ENCODE results near the gene TAMALIN. TPM values are rescaled to one million over a fixed set of nuclear protein-coding genes. Genes with fewer than 3 reads are reported as not detected.

The TAMALIN gene
- total RNA-seq, 1 donor: 4.7 TPM

DNA sequence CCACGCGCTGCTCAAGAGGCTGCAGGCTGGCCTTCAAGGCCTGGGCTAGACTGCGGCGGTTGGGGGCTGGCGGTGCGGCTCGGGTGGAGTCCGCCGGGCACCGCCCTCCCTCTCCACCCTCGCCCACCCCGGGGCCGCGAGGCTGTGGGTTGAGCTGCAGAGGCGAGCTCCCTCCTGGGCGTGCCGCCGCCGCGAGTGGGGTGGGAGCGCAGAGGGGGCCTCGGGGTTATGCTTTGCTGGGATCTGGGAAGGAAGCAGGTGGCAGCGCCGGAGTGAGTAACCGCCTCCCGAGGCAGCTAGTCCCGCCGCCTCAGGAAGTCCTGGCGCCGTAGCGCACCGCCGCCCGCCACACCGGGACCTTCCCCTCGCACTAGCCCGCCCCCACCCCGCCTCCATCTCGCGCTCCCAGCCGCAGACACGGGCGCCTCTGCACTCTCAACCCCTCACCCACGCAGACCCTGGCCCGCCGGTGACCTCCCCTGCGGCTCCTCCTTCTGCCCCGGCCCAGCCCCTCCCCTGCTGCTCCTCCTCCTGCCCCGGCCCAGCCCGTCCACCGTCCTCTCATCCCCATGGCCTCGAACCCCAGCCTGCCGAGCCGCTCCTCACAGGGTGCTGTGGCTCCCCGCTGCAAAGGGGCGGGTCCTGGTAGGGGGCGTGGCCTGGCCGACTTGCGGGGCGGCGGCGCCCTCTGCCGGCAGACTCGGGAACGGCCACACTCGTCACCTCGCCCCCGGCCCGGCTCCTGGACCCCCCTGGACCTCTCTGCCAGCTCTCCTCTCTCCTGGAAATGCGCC is 16.6 kb downstream of the TAMALIN start:
- TF ChIP-seq CTCF (IDR thresholded peaks at IDR 0.05; ENCODE audit: extremely low read depth, low read depth, low read length): peak; percentile 78
- peak; percentile 98 for DNase-seq (ENCODE audit: insufficient read length, low spot score, missing footprints)
- H2AFZ ChIP-seq (ENCODE audit: low read length): peak overlapping the region; percentile 97
- no peaks in the 10 kb centered on the region for H4K20me1 ChIP-seq (ENCODE audit: insufficient read depth, low read length)
- H3K27ac ChIP-seq (ENCODE audit: low read depth, low read length): no peak overlapping the region
- no peaks in the 10 kb centered on the region for H3K9me3 ChIP-seq (ENCODE audit: low read depth, low read length)
- H3K36me3 ChIP-seq (ENCODE audit: insufficient read depth, low read length): no peaks in the 10 kb centered on the region
- peaks cover 10% of the 10 kb centered on the region for H3K27me3 ChIP-seq (ENCODE audit: insufficient read depth, low read length)
- H3K4me2 ChIP-seq (ENCODE audit: insufficient read depth, low read length): peak overlapping the region; percentile 90
- peaks cover 9% of the 10 kb centered on the region for H3K4me1 ChIP-seq (ENCODE audit: insufficient read depth, low read length)
- no peaks in the 10 kb centered on the region for H3K79me2 ChIP-seq (ENCODE audit: insufficient read depth, low read length)
- H3K4me3 ChIP-seq (ENCODE audit: insufficient read depth, low read length): peak overlapping the region; percentile 72

GRCh38 chr12:52023976-52024688 is 17.4 kb downstream of the TAMALIN start:
- TF ChIP-seq CTCF (IDR thresholded peaks at IDR 0.05; ENCODE audit: extremely low read depth, low read depth, low read length): peak; percentile 30
- H3K36me3 ChIP-seq (ENCODE audit: insufficient read depth, low read length): no peaks in the 10 kb centered on the region
- DNase-seq (ENCODE audit: insufficient read length, low spot score, missing footprints): no peak
- H3K4me3 ChIP-seq (ENCODE audit: insufficient read depth, low read length): peak overlapping the region; percentile 72
- H3K27me3 ChIP-seq (ENCODE audit: insufficient read depth, low read length): peaks cover 10% of the 10 kb centered on the region
- peaks cover 9% of the 10 kb centered on the region for H3K4me1 ChIP-seq (ENCODE audit: insufficient read depth, low read length)
- no peaks in the 10 kb centered on the region for H4K20me1 ChIP-seq (ENCODE audit: insufficient read depth, low read length)
- H2AFZ ChIP-seq (ENCODE audit: low read length): peak overlapping the region; percentile 97
- H3K27ac ChIP-seq (ENCODE audit: low read depth, low read length): no peak overlapping the region
- H3K79me2 ChIP-seq (ENCODE audit: insufficient read depth, low read length): no peaks in the 10 kb centered on the region
- H3K4me2 ChIP-seq (ENCODE audit: insufficient read depth, low read length): peak overlapping the region; percentile 90
- no peaks in the 10 kb centered on the region for H3K9me3 ChIP-seq (ENCODE audit: low read depth, low read length)

DNA sequence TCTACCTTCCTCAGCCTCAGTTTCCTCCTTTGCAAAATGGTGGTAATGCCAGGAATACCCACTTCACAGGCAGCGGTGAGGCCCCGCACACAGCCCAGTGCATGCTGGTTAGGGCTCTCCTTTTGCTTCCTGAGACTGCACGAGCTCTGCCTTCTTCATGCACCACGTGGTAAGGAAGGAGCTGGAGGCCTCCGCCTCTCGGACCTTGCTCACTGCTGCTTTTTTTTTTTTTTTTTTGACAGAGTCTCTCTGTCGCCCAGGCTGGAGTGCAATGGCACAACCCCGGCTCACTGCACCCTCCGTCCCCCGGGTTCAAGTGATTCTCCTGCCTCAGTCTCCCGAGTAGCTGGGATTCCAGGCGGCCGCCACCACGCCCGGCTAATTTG is 18.1 kb downstream of the TAMALIN start:
- H3K4me3 ChIP-seq (ENCODE audit: insufficient read depth, low read length): no peak overlapping the region
- no peaks in the 10 kb centered on the region for H3K36me3 ChIP-seq (ENCODE audit: insufficient read depth, low read length)
- no peak overlapping the region for H3K27ac ChIP-seq (ENCODE audit: low read depth, low read length)
- no peaks in the 10 kb centered on the region for H3K9me3 ChIP-seq (ENCODE audit: low read depth, low read length)
- TF ChIP-seq CTCF (IDR thresholded peaks at IDR 0.05; ENCODE audit: extremely low read depth, low read depth, low read length): no peak
- no peaks in the 10 kb centered on the region for H4K20me1 ChIP-seq (ENCODE audit: insufficient read depth, low read length)
- peak overlapping the region; percentile 97 for H2AFZ ChIP-seq (ENCODE audit: low read length)
- peaks cover 9% of the 10 kb centered on the region for H3K4me1 ChIP-seq (ENCODE audit: insufficient read depth, low read length)
- peaks cover 10% of the 10 kb centered on the region for H3K27me3 ChIP-seq (ENCODE audit: insufficient read depth, low read length)
- no peak for DNase-seq (ENCODE audit: insufficient read length, low spot score, missing footprints)
- no peaks in the 10 kb centered on the region for H3K79me2 ChIP-seq (ENCODE audit: insufficient read depth, low read length)
- H3K4me2 ChIP-seq (ENCODE audit: insufficient read depth, low read length): no peak overlapping the region

DNA sequence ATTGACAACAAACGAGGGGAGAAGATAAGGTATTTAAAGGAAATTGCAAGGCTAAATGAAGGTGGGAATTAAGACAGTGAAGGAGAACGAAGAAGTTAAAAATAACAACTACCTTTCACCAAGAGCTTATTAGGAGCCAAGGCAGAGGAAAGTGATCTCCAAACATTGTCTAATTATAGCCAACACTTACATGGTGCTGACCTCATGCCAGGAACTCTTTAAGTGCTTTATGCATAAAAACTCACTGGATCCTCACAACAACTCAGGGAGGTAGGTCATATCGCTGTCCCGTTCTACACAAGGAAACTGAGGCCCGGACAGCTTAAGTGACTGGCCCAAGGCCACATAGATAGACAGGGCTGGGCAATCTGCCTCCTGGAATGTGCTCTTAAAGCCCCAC is 19.5 kb downstream of the TAMALIN start:
- Histone ChIP-seq H2AFZ (ENCODE audit: low read length) (no peak overlapping the region), H4K20me1 (ENCODE audit: insufficient read depth, low read length) (no peaks in the 10 kb centered on the region), H3K36me3 (ENCODE audit: insufficient read depth, low read length) (no peaks in the 10 kb centered on the region), H3K9me3 (ENCODE audit: low read depth, low read length) (no peaks in the 10 kb centered on the region), H3K4me3 (ENCODE audit: insufficient read depth, low read length) (no peak overlapping the region), H3K4me1 (ENCODE audit: insufficient read depth, low read length) (peaks cover 9% of the 10 kb centered on the region), H3K27me3 (ENCODE audit: insufficient read depth, low read length) (peaks cover 10% of the 10 kb centered on the region), H3K27ac (ENCODE audit: low read depth, low read length) (no peak overlapping the region), H3K4me2 (ENCODE audit: insufficient read depth, low read length) (peak overlapping the region; percentile 95), H3K79me2 (ENCODE audit: insufficient read depth, low read length) (no peaks in the 10 kb centered on the region)
- DNase-seq (ENCODE audit: insufficient read length, low spot score, missing footprints): no peak
- no peak for TF ChIP-seq CTCF (IDR thresholded peaks at IDR 0.05; ENCODE audit: extremely low read depth, low read depth, low read length)

Data from osteoblast (primary cell).